Measurements from ENCODE around the gene CTPS1.

GRCh38 chr1:41013024-41013423, 33.5 kb downstream of the CTPS1 start:
- TF ChIP-seq, protein P1, sequence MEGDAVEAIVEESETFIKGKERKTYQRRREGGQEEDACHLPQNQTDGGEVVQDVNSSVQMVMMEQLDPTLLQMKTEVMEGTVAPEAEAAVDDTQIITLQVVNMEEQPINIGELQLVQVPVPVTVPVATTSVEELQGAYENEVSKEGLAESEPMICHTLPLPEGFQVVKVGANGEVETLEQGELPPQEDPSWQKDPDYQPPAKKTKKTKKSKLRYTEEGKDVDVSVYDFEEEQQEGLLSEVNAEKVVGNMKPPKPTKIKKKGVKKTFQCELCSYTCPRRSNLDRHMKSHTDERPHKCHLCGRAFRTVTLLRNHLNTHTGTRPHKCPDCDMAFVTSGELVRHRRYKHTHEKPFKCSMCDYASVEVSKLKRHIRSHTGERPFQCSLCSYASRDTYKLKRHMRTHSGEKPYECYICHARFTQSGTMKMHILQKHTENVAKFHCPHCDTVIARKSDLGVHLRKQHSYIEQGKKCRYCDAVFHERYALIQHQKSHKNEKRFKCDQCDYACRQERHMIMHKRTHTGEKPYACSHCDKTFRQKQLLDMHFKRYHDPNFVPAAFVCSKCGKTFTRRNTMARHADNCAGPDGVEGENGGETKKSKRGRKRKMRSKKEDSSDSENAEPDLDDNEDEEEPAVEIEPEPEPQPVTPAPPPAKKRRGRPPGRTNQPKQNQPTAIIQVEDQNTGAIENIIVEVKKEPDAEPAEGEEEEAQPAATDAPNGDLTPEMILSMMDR (IDR thresholded peaks at IDR 0.05) = no peak
- no peak for TF ChIP-seq POLR2AphosphoS5 (IDR thresholded peaks at IDR 0.05)
- TF ChIP-seq POLR2A (IDR thresholded peaks at IDR 0.05) = no peak
- no peak for TF ChIP-seq EP300 (IDR thresholded peaks at IDR 0.05)
